Esophagus muscularis mucosa (tissue), 4 donors: ENCODE results near the gene NPC1L1. TPM values are rescaled to one million over a fixed set of nuclear protein-coding genes. Genes with fewer than 3 reads are reported as not detected.

Source experiments
- DNase-seq: peaks from one replicate; pipeline ENCODE4 v3.0.0-alpha.2; 2017; ENCODE audit errors: extremely low spot score
- H3K27ac ChIP-seq, 4 donors: fragments of 200-600 bp; sonication (generic); replicated peaks in 1 of 4; 1 replicate in 3 of 4; 2 replicates in 1 of 4; pipeline ENCODE4 v1.5.1; 2016 to 2019; ENCODE audit warnings: mild to moderate bottlenecking in 1 of 4
- H3K27me3 ChIP-seq, 4 donors: fragments of 200-600 bp; sonication (generic); one replicate each; pipeline versions ENCODE4 v1.5.1 to v1.6.0; 2016 to 2019
- H3K36me3 ChIP-seq, 4 donors: fragments of 200-600 bp; sonication (generic); one replicate each; pipeline ENCODE4 v1.5.1; 2016 to 2019
- H3K4me1 ChIP-seq, 4 donors: fragments of 200-600 bp; sonication (generic); one replicate each; pipeline ENCODE4 v1.5.1; 2016 to 2019
- H3K4me3 ChIP-seq, 4 donors: fragments of 200-600 bp; sonication (generic); 1 replicate in 2 of 4; 2 replicates in 2 of 4; pipeline ENCODE4 v1.5.1; 2016 to 2019; ENCODE audit warnings: mild to moderate bottlenecking in 4 of 4, moderate library complexity in 1 of 4
- H3K9me3 ChIP-seq, 4 donors: fragments of 200-600 bp; sonication (generic); 1 replicate in 3 of 4; 2 replicates in 1 of 4; pipeline ENCODE4 v1.5.1; 2016 to 2019
- EP300 ChIP-seq: sonication (generic); formaldehyde crosslinking; IDR thresholded peaks from one replicate; pipeline ENCODE4 v1.6.1; 2017; ENCODE audit warnings: antibody characterized with exemption
- POLR2A ChIP-seq: fragments of 450-650 bp; IDR thresholded peaks from one replicate; pipeline ENCODE4 v1.6.1; 2017; ENCODE audit warnings: antibody characterized with exemption, moderate library complexity, mild to moderate bottlenecking, low read depth
- POLR2AphosphoS5 ChIP-seq, 2 donors: sonication (generic); formaldehyde crosslinking; IDR thresholded peaks; one replicate each; pipeline ENCODE4 v1.6.1; 2017; ENCODE audit warnings: antibody characterized with exemption in 2 of 2
- WGBS: methylation state at CpG from one replicate; pipeline ENCODE4 v1.1.5; 2018; 5-methylcytosine and 5-hydroxymethylcytosine counted together
- intact Hi-C: fragments of 100-400 bp; cut with DNase I; formaldehyde crosslinking; loops from one replicate; pipeline ENCODE4 v1.15.1; 2023
- total RNA-seq, 4 donors: library from RNA; depleted of rRNA; stranded (reverse); fragments of >200 nt; gene quantifications; one replicate each; pipeline versions ENCODE4 v1.1.0 to v1.2.1, GENCODE V29; 2016
- TF ChIP-seq, protein P1 (sequence below), 3 experiments: fragments of 200-600 bp in 2 of 3; fragments of 450-650 bp in 1 of 3; sonication (generic) in 2 of 3; IDR thresholded peaks; one replicate each; pipeline ENCODE4 v1.5.1; 2017 to 2019; ENCODE audit warnings: antibody characterized with exemption in 3 of 3, mild to moderate bottlenecking in 2 of 3, moderate library complexity in 1 of 3

NPC1L1 gene
- total RNA-seq, 4 donors from 2014 or later: 0.17 to 0.57 TPM; not detected in 2

GRCh38 chr7:44539669-44540506 is 1.2 kb downstream of the NPC1L1 start:
- intact Hi-C loops: no loop called here
- WGBS: 91% methylated on average over 23 of the region's 27 CpGs
- H3K27ac ChIP-seq: no peak overlapping the region
- H3K36me3 ChIP-seq: no peaks in the 10 kb centered on the region
- no peak for DNase-seq
- H3K4me3 ChIP-seq: no peak overlapping the region
- no peaks in the 10 kb centered on the region for H3K9me3 ChIP-seq
- peaks cover 0 to 3% (median 0%) of the 10 kb centered on the region in 4 donors for H3K4me1 ChIP-seq
- H3K27me3 ChIP-seq: no peaks in the 10 kb centered on the region
- TF ChIP-seq, protein P1, sequence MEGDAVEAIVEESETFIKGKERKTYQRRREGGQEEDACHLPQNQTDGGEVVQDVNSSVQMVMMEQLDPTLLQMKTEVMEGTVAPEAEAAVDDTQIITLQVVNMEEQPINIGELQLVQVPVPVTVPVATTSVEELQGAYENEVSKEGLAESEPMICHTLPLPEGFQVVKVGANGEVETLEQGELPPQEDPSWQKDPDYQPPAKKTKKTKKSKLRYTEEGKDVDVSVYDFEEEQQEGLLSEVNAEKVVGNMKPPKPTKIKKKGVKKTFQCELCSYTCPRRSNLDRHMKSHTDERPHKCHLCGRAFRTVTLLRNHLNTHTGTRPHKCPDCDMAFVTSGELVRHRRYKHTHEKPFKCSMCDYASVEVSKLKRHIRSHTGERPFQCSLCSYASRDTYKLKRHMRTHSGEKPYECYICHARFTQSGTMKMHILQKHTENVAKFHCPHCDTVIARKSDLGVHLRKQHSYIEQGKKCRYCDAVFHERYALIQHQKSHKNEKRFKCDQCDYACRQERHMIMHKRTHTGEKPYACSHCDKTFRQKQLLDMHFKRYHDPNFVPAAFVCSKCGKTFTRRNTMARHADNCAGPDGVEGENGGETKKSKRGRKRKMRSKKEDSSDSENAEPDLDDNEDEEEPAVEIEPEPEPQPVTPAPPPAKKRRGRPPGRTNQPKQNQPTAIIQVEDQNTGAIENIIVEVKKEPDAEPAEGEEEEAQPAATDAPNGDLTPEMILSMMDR (IDR thresholded peaks at IDR 0.05): no peak
- TF ChIP-seq POLR2A: no peak

DNA sequence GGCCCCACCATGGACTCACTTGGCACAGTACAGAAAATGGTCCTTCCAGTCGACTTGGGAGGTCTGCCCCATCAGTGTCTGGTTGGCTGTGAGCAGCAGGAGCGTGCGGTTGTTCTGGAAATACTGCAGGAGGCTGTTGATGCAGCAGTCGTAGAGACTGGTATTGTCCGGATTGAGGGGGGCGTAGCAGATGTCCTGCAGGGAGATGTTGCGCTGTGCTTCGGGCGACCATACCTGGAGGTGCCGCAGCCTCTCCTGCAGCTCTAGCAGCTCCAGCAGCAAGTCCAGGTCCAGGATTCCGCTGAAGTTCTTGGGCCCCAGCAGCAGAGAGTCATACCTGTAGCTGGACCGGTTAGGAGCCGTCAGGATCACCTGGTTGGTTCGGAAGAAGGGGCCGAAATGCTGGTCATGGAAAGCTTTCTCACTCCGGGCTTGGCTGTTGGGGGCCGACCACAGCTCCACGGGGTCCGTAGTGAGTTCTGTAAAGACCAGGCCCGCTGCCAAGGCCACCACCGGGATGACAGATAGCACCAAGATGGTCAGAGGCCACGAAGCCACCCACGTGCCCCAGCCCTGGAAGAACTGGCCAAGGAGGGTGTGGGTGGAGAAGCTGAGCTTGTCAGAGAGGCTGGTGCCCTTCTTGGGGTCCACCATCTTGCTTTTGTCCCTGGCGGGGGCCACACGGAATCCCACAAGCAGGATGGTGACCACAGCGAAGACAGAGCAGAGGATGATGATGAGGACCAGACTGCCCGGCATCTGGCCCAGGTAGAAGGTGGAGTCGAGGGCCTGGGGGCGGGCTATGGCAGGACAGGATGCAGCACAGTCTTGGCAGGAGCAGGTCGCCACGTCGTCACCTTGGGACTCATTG is 2.1 kb downstream of the NPC1L1 start:
- no peaks in the 10 kb centered on the region for H3K27me3 ChIP-seq
- intact Hi-C loops: no loop called here
- H3K36me3 ChIP-seq: no peaks in the 10 kb centered on the region
- H3K4me1 ChIP-seq: peaks cover 0 to 3% (median 0%) of the 10 kb centered on the region in 4 donors
- H3K4me3 ChIP-seq: no peak overlapping the region
- no peak for DNase-seq
- H3K27ac ChIP-seq: no peak overlapping the region
- TF ChIP-seq POLR2A: no peak
- TF ChIP-seq POLR2AphosphoS5 (IDR thresholded peaks at IDR 0.05): no peak
- TF ChIP-seq, protein P1 (IDR thresholded peaks at IDR 0.05): no peak
- no peak for TF ChIP-seq EP300
- WGBS: 96% methylated on average over 16 of the region's 32 CpGs
- H3K9me3 ChIP-seq: no peaks in the 10 kb centered on the region

- WGBS: 88% methylated on average over 16 of the region's 17 CpGs
- Histone ChIP-seq H3K36me3 (no peaks in the 10 kb centered on the region), H3K9me3 (no peaks in the 10 kb centered on the region), H3K4me3 (no peak overlapping the region), H3K4me1 (peaks cover 0 to 3% (median 0%) of the 10 kb centered on the region in 4 donors), H3K27ac (no peak overlapping the region), H3K27me3 (no peaks in the 10 kb centered on the region)
- DNase-seq: no peak
- intact Hi-C loops: no loop called here
- TF ChIP-seq POLR2A (no peak), EP300 (no peak), POLR2AphosphoS5 (IDR thresholded peaks at IDR 0.05) (no peak)
- TF ChIP-seq, protein P1 (IDR thresholded peaks at IDR 0.05): no peak
Observed at GRCh38 chr7:44538093-44538797, 2.9 kb downstream of the NPC1L1 start.

DNA sequence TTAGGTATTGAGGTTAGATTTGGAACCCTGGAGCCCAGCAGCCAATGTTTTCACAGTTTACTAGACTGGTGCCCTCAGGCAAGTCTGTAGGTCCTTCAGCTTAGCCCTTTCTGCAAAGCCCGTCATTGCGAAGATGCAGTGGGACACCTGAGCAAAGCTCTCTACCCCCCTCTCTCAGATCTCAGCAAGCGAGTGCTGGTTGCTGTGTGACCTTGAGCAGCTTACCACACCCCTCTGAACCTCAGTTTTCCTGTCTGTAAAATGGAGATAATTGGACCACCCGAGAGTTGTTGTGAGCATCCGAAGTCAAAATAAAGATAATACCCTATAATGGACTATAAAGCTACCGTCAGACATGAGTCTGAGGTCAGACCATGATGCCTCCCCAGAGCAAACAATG is 3.7 kb downstream of the NPC1L1 start:
- Histone ChIP-seq H3K27me3 (no peaks in the 10 kb centered on the region), H3K9me3 (no peaks in the 10 kb centered on the region), H3K36me3 (no peaks in the 10 kb centered on the region), H3K4me1 (no peaks in the 10 kb centered on the region), H3K27ac (no peak overlapping the region), H3K4me3 (no peak overlapping the region)
- TF ChIP-seq, protein P1 (IDR thresholded peaks at IDR 0.05): no peak
- TF ChIP-seq EP300 (no peak), POLR2AphosphoS5 (IDR thresholded peaks at IDR 0.05) (no peak), POLR2A (no peak)
- 92% methylated on average over 6 of the region's 6 CpGs for WGBS
- no peak for DNase-seq
- intact Hi-C loops: no loop called here
